ENCODE results near the gene TEX13C. TPM values are rescaled to one million over a fixed set of nuclear protein-coding genes. Genes with fewer than 3 reads are reported as not detected.

The TEX13C gene
- total RNA-seq: not detected in 2 replicates

DNA sequence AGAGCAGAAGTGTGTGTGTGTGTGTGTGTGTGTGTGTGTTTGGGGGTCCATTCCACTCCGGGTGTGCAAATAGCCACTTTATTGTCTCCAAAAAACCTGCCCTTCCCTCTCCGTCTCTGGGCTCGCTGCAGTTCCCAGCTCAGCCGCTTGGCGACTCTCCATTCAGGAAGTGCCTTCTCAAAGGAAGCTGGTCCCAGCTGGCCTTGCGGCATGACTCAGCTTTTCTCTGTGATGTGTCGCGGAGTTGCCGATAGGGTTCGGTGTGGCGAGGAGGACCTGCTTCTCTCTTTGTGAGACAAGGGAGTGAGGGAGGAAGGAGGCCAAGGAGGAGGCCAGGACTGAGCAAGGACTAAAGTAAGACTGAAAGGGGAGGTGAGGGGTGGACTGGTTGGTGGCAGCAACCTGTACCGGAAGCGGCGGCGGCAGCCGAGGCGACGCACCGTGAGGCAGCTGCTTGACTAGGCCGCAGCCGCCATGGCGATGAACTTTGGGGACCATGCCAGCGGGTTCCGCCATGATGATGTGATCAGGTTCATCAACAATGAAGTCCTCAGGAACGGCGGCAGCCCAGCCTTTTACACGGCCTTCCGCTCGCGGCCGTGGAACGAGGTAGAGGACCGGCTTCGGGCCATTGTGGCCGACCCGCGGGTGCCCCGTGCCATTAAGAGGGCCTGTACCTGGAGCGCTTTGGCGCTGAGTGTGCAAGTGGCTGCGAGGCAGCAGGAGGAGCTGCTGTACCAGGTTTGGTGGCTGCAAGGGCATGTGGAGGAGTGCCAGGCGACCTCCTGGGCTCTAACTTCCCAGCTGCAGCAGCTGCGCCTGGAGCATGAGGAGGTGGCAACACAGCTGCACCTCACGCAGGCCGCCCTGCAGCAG, at the start of gene TEX13C:
TSS of gene TEX13C (plus strand) at position 226 of the 876 bp plus-strand sequence. CDS start at position 475, 249 bp downstream.

Measured in myometrial cell (primary cell).